ENCODE results near the gene CAMTA1.
"Not testable (repeated sequence)": the region's sequence is repeated elsewhere in the genome, so short reads cannot be mapped to it uniquely, and the experiment has no call there.

The CAMTA1 gene

GRCh38 chr1:6815726-6816125 is 30.5 kb downstream of the CAMTA1 start:
- no peak for DNase-seq

- no peak for DNase-seq
These were observed 34.2 kb downstream of the CAMTA1 start for GRCh38 chr1:6819246-6820040.

GRCh38 chr1:6820899-6821298 is 35.6 kb downstream of the CAMTA1 start:
- DNase-seq: no peak

- DNase-seq: no peak
These were observed 37.5 kb downstream of the CAMTA1 start for GRCh38 chr1:6822530-6823359.

GRCh38 chr1:6823793-6824192 is 38.5 kb downstream of the CAMTA1 start:
- no peak for DNase-seq

- DNase-seq: no peak
These were observed 39.6 kb downstream of the CAMTA1 start for GRCh38 chr1:6824665-6825368.

GRCh38 chr1:6825828-6826227 is 40.6 kb downstream of the CAMTA1 start:
- no peak for DNase-seq

- no peak for DNase-seq
These were observed 41.8 kb downstream of the CAMTA1 start for GRCh38 chr1:6827079-6827478.

- DNase-seq: no peak
These were observed 42.4 kb downstream of the CAMTA1 start for GRCh38 chr1:6827630-6828165.

GRCh38 chr1:6831366-6831765 is 46.1 kb downstream of the CAMTA1 start:
- no peak for DNase-seq

GRCh38 chr1:6832006-6832405 is 46.8 kb downstream of the CAMTA1 start:
- DNase-seq: not testable (repeated sequence)

GRCh38 chr1:6832531-6833188 is 47.4 kb downstream of the CAMTA1 start:
- DNase-seq: no peak

- no peak for DNase-seq
These were observed 48.5 kb downstream of the CAMTA1 start for GRCh38 chr1:6833804-6834203.

- DNase-seq: no peak
These were observed 49.1 kb downstream of the CAMTA1 start for GRCh38 chr1:6834366-6834765.

- DNase-seq: no peak
These were observed 49.9 kb downstream of the CAMTA1 start for GRCh38 chr1:6835139-6835538.

- no peak for DNase-seq
These were observed 57.0 kb downstream of the CAMTA1 start for GRCh38 chr1:6842301-6842700.

GRCh38 chr1:6845786-6846185 is 60.5 kb downstream of the CAMTA1 start:
- not testable (repeated sequence) for DNase-seq

GRCh38 chr1:6848816-6849215 is 63.6 kb downstream of the CAMTA1 start:
- DNase-seq: no peak

- no peak for DNase-seq
These were observed 65.3 kb downstream of the CAMTA1 start for GRCh38 chr1:6850537-6850936.

- no peak for DNase-seq
These were observed 67.1 kb downstream of the CAMTA1 start for GRCh38 chr1:6852136-6852890.

- no peak for DNase-seq
These were observed 68.9 kb downstream of the CAMTA1 start for GRCh38 chr1:6854166-6854565.

GRCh38 chr1:6857831-6858230 is 72.6 kb downstream of the CAMTA1 start:
- no peak for DNase-seq
